HEK293 (cell line): ENCODE measurements around the gene PDK2.

Source experiments
- CTCF ChIA-PET: fragments of 350-600 bp; formaldehyde crosslinking; extraction: SDS; loops from one replicate; lab custom pipeline; 2021; ENCODE audit warnings: antibody characterized with exemption; lab: Yijun Ruan, JAX
- POLR2A ChIA-PET: fragments of 300-600 bp; formaldehyde crosslinking; extraction: SDS; loops from one replicate; lab custom pipeline; 2020; ENCODE audit warnings: antibody characterized with exemption, inconsistent platforms; lab: Yijun Ruan, JAX
- H3K27ac ChIP-seq: fragments of 200-500 bp; sonication (Bioruptor generic); 2 replicates; pipeline ENCODE4 v1.5.1; 2014; ENCODE audit warnings: low read depth, low read length, control low read depth, inconsistent platforms; ENCODE audit errors: extremely low read depth
- H3K36me3 ChIP-seq, 2 experiments: fragments of 200-500 bp in 1 of 2; sonication (Bioruptor generic) in 1 of 2; 1 replicate in 1 of 2; 2 replicates in 1 of 2; pipeline ENCODE4 v1.5.1; 2014 to 2017; ENCODE audit warnings: inconsistent platforms in 2 of 2, low read length in 2 of 2; ENCODE audit not compliant: control insufficient read depth in 2 of 2, insufficient read depth in 1 of 2
- H3K4me1 ChIP-seq: fragments of 200-500 bp; sonication (Bioruptor generic); 2 replicates; pipeline ENCODE4 v1.5.1; 2014; ENCODE audit warnings: mild to moderate bottlenecking, low read length, inconsistent platforms; ENCODE audit not compliant: control insufficient read depth, insufficient read depth
- H3K4me3 ChIP-seq: 2 replicates; pipeline ENCODE4 v1.5.1; 2011; ENCODE audit warnings: low read depth, mild to moderate bottlenecking, control low read depth, low read length, moderate library complexity
- H3K9me3 ChIP-seq: fragments of 200-500 bp; sonication (Bioruptor generic); 2 replicates; pipeline ENCODE4 v1.5.1; 2014; ENCODE audit warnings: low read depth, low read length, inconsistent platforms; ENCODE audit not compliant: control insufficient read depth, insufficient read depth
- CTCF ChIP-seq: fragments of 450-650 bp; formaldehyde crosslinking; IDR thresholded peaks from 2 replicates; pipeline ENCODE4 v1.5.1; 2016; ENCODE audit warnings: missing biosample characterization, missing genetic modification characterization
- KLF7 ChIP-seq: fragments of 450-650 bp; formaldehyde crosslinking; IDR thresholded peaks from 2 replicates; pipeline ENCODE4 v1.5.1; 2016; ENCODE audit warnings: missing biosample characterization, missing genetic modification characterization, borderline replicate concordance
- KLF8 ChIP-seq: fragments of 450-650 bp; formaldehyde crosslinking; IDR thresholded peaks from 2 replicates; pipeline ENCODE4 v1.5.1; 2016; ENCODE audit warnings: missing biosample characterization, missing genetic modification characterization
- SP3 ChIP-seq: fragments of 450-650 bp; formaldehyde crosslinking; IDR thresholded peaks from 2 replicates; pipeline ENCODE4 v1.5.1; 2016; ENCODE audit warnings: missing biosample characterization, missing genetic modification characterization
- SP7 ChIP-seq: fragments of 450-650 bp; formaldehyde crosslinking; IDR thresholded peaks from 2 replicates; pipeline ENCODE4 v1.5.1; 2016; ENCODE audit warnings: missing biosample characterization, missing genetic modification characterization
- TRIM28 ChIP-seq: IDR thresholded peaks from 2 replicates; pipeline ENCODE4 v1.6.1; 2011; ENCODE audit warnings: low read length, control low read depth, borderline replicate concordance
- WT1 ChIP-seq: fragments of 450-650 bp; formaldehyde crosslinking; IDR thresholded peaks from 2 replicates; pipeline ENCODE4 v1.5.1; 2016; ENCODE audit warnings: missing biosample characterization, missing genetic modification characterization
- YY2 ChIP-seq: fragments of 450-650 bp; formaldehyde crosslinking; IDR thresholded peaks from 2 replicates; pipeline ENCODE4 v1.5.1; 2016; ENCODE audit warnings: missing biosample characterization, missing genetic modification characterization
- ZEB2 ChIP-seq: fragments of 450-650 bp; formaldehyde crosslinking; IDR thresholded peaks from 2 replicates; pipeline ENCODE4 v1.5.1; 2016; ENCODE audit warnings: missing biosample characterization, missing genetic modification characterization
- ZFP69B ChIP-seq: fragments of 450-650 bp; formaldehyde crosslinking; IDR thresholded peaks from 2 replicates; pipeline ENCODE4 v1.5.1; 2016; ENCODE audit warnings: missing biosample characterization, missing genetic modification characterization
- ZNF18 ChIP-seq: fragments of 450-650 bp; formaldehyde crosslinking; IDR thresholded peaks from 2 replicates; pipeline ENCODE4 v1.5.1; 2016; ENCODE audit warnings: missing biosample characterization, missing genetic modification characterization
- ZNF221 ChIP-seq: fragments of 450-650 bp; formaldehyde crosslinking; IDR thresholded peaks from 2 replicates; pipeline ENCODE4 v1.5.1; 2017; ENCODE audit warnings: missing biosample characterization, missing genetic modification characterization, borderline replicate concordance
- ZNF335 ChIP-seq: fragments of 450-650 bp; formaldehyde crosslinking; conservative IDR thresholded peaks from 2 replicates; pipeline ENCODE4 v1.5.1; 2016; ENCODE audit warnings: missing biosample characterization, missing genetic modification characterization
- ZNF433 ChIP-seq: fragments of 450-650 bp; formaldehyde crosslinking; IDR thresholded peaks from 2 replicates; pipeline ENCODE4 v1.5.1; 2016; ENCODE audit warnings: missing biosample characterization, missing genetic modification characterization, low read depth
- ZNF513 ChIP-seq: fragments of 450-650 bp; IDR thresholded peaks from 2 replicates; pipeline ENCODE4 v1.5.1; 2018; ENCODE audit warnings: missing biosample characterization, missing genetic modification characterization
- ZNF600 ChIP-seq: fragments of 450-650 bp; formaldehyde crosslinking; IDR thresholded peaks from 2 replicates; pipeline ENCODE4 v1.5.1; 2016; ENCODE audit warnings: missing biosample characterization, missing genetic modification characterization
- ZNF76 ChIP-seq: fragments of 450-650 bp; formaldehyde crosslinking; IDR thresholded peaks from 2 replicates; pipeline ENCODE4; 2016; ENCODE audit warnings: low read depth, missing biosample characterization, missing genetic modification characterization, borderline replicate concordance
- ZNF791 ChIP-seq: fragments of 450-650 bp; formaldehyde crosslinking; IDR thresholded peaks from 2 replicates; pipeline ENCODE4 v1.5.1; 2016; ENCODE audit warnings: missing biosample characterization, missing genetic modification characterization
- TF ChIP-seq, protein P1 (sequence below): fragments of 450-650 bp; formaldehyde crosslinking; IDR thresholded peaks from 2 replicates; pipeline ENCODE4 v1.5.1; 2016; ENCODE audit warnings: missing biosample characterization, missing genetic modification characterization
- TF ChIP-seq, protein P2 (sequence below): fragments of 450-650 bp; formaldehyde crosslinking; IDR thresholded peaks from 2 replicates; pipeline ENCODE4 v1.5.1; 2016; ENCODE audit warnings: missing biosample characterization, missing genetic modification characterization
- TF ChIP-seq, protein P3 (sequence below): fragments of 450-650 bp; formaldehyde crosslinking; conservative IDR thresholded peaks from 2 replicates; pipeline ENCODE4 v1.5.1; 2016; ENCODE audit warnings: low read depth, missing biosample characterization, missing genetic modification characterization
- TF ChIP-seq, protein P4 (sequence below): fragments of 450-650 bp; formaldehyde crosslinking; optimal IDR thresholded peaks from 2 replicates; pipeline ENCODE3; 2016; ENCODE audit warnings: missing biosample characterization, mild to moderate bottlenecking, missing genetic modification characterization

The PDK2 gene

GRCh38 chr17:50094753-50095619 lies at the start of gene PDK2:
PDK2 (plus strand) TSS chr17:50095351; CDS start chr17:50095436, 85 bp downstream.
- ChIA-PET POLR2A (interaction anchor here (0.8 to 2.3 kb wide), 6 partner anchors 17 to 307 kb away, joined by 3 to 12 read pairs (median 4); partner anchors contain the start of genes ITGA3 and KAT7), CTCF (interaction anchor here (0.6 to 5.3 kb wide), 84 partner anchors 7 to 737 kb away, joined by 3 to 101 read pairs (median 5); partner anchors contain the start of genes COL1A1, DLX3, ITGA3 and LRRC59)
- no peaks in the 10 kb centered on the region for H3K9me3 ChIP-seq
- H3K4me1 ChIP-seq: peaks cover 2% of the 10 kb centered on the region; the same call in 1 of the 2 replicates
- peaks cover 0 to 27% of the 10 kb centered on the region in 2 experiments; a peak in 1 of 3 replicates for H3K36me3 ChIP-seq
- H3K27ac ChIP-seq: peak within 1 kb of the TSS; percentile 45
- peak within 1 kb of the TSS; percentile 85 for H3K4me3 ChIP-seq
- TF ChIP-seq, protein P1, sequence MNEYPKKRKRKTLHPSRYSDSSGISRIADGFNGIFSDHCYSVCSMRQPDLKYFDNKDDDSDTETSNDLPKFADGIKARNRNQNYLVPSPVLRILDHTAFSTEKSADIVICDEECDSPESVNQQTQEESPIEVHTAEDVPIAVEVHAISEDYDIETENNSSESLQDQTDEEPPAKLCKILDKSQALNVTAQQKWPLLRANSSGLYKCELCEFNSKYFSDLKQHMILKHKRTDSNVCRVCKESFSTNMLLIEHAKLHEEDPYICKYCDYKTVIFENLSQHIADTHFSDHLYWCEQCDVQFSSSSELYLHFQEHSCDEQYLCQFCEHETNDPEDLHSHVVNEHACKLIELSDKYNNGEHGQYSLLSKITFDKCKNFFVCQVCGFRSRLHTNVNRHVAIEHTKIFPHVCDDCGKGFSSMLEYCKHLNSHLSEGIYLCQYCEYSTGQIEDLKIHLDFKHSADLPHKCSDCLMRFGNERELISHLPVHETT (tag by site-specific recombination): peak; percentile 47; the same call in 1 of the 2 replicates
- no peak for TF ChIP-seq ZNF221 (tag by site-specific recombination)
- TF ChIP-seq, protein P2, sequence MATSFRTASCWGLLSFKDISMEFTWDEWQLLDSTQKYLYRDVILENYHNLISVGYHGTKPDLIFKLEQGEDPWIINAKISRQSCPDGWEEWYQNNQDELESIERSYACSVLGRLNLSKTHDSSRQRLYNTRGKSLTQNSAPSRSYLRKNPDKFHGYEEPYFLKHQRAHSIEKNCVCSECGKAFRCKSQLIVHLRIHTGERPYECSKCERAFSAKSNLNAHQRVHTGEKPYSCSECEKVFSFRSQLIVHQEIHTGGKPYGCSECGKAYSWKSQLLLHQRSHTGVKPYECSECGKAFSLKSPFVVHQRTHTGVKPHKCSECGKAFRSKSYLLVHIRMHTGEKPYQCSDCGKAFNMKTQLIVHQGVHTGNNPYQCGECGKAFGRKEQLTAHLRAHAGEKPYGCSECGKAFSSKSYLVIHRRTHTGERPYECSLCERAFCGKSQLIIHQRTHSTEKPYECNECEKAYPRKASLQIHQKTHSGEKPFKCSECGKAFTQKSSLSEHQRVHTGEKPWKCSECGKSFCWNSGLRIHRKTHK (tag by site-specific recombination): no peak
- TF ChIP-seq, protein P3, sequence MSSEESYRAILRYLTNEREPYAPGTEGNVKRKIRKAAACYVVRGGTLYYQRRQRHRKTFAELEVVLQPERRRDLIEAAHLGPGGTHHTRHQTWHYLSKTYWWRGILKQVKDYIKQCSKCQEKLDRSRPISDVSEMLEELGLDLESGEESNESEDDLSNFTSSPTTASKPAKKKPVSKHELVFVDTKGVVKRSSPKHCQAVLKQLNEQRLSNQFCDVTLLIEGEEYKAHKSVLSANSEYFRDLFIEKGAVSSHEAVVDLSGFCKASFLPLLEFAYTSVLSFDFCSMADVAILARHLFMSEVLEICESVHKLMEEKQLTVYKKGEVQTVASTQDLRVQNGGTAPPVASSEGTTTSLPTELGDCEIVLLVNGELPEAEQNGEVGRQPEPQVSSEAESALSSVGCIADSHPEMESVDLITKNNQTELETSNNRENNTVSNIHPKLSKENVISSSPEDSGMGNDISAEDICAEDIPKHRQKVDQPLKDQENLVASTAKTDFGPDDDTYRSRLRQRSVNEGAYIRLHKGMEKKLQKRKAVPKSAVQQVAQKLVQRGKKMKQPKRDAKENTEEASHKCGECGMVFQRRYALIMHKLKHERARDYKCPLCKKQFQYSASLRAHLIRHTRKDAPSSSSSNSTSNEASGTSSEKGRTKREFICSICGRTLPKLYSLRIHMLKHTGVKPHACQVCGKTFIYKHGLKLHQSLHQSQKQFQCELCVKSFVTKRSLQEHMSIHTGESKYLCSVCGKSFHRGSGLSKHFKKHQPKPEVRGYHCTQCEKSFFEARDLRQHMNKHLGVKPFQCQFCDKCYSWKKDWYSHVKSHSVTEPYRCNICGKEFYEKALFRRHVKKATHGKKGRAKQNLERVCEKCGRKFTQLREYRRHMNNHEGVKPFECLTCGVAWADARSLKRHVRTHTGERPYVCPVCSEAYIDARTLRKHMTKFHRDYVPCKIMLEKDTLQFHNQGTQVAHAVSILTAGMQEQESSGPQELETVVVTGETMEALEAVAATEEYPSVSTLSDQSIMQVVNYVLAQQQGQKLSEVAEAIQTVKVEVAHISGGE (tag by site-specific recombination): peak; percentile 68
- peak; percentile 91 for TF ChIP-seq KLF8
- peak; percentile 69; the same call in 1 of the 2 replicates for TF ChIP-seq KLF7 (tag by site-specific recombination)
- TF ChIP-seq SP3: peak; percentile 99
- peak; percentile 82 for TF ChIP-seq ZNF335
- no peak for TF ChIP-seq ZNF791 (tag by site-specific recombination)
- TF ChIP-seq ZNF513 (tag by site-specific recombination): no peak
- TF ChIP-seq CTCF: no peak; the same call in none of the 2 replicates
- TF ChIP-seq ZNF18: peak; percentile 98
- peak; percentile 71 for TF ChIP-seq ZNF600 (tag by site-specific recombination)
- no peak for TF ChIP-seq TRIM28
- peak; percentile 91 for TF ChIP-seq ZEB2
- peak; percentile 92 for TF ChIP-seq ZFP69B (tag by site-specific recombination)
- TF ChIP-seq WT1: peak; percentile 86
- TF ChIP-seq SP7 (tag by site-specific recombination): peak; percentile 74
- TF ChIP-seq YY2: 0 out of 2 replicates have a peak, but pooled peaks have one; percentile 46
- peak; percentile 71; the same call in 1 of the 2 replicates for TF ChIP-seq ZNF76 (tag by site-specific recombination)
- no peak for TF ChIP-seq ZNF433 (tag by site-specific recombination)
- TF ChIP-seq, protein P4, sequence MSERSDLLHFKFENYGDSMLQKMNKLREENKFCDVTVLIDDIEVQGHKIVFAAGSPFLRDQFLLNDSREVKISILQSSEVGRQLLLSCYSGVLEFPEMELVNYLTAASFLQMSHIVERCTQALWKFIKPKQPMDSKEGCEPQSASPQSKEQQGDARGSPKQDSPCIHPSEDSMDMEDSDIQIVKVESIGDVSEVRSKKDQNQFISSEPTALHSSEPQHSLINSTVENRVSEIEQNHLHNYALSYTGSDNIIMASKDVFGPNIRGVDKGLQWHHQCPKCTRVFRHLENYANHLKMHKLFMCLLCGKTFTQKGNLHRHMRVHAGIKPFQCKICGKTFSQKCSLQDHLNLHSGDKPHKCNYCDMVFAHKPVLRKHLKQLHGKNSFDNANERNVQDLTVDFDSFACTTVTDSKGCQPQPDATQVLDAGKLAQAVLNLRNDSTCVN (tag by site-specific recombination): peak; percentile 91
